ENCODE measurements around the gene COL6A2. TPM values are rescaled to one million over a fixed set of nuclear protein-coding genes. Genes with fewer than 3 reads are reported as not detected.

COL6A2 gene
- polyA plus RNA-seq, 2 donors = 120 to 161 TPM

- Histone ChIP-seq H3K9me3 (ENCODE audit: control insufficient read depth in 2 of 2, insufficient read depth in 1 of 2, low read depth in 1 of 2, low read length in 1 of 2) (peaks cover 0 to 5% of the 10 kb centered on the region in 2 donors), H3K36me3 (ENCODE audit: control insufficient read depth in 2 of 2, insufficient read depth in 2 of 2, low read length in 1 of 2) (no peaks in the 10 kb centered on the region), H3K27me3 (ENCODE audit: control insufficient read depth in 1 of 2, insufficient read depth in 2 of 2, low read length in 2 of 2) (peaks cover 0 to 3% of the 10 kb centered on the region in 2 donors), H3K4me1 (ENCODE audit: control insufficient read depth in 2 of 2, insufficient read depth in 2 of 2, low read length in 1 of 2) (peaks cover 0 to 6% of the 10 kb centered on the region in 2 donors), H3K4me3 (ENCODE audit: low read depth in 1 of 2, low read length in 2 of 2) (no peak overlapping the region), H3K27ac (ENCODE audit: low read depth in 2 of 2, low read length in 1 of 2) (peak overlapping the region; percentile 76 to 93)
- 61 to 71% methylated on average over 11 of the region's 11 CpGs for WGBS, 2 donors
Observed at GRCh38 chr21:46092811-46093667, 4.9 kb upstream of the COL6A2 start.

GRCh38 chr21:46093668-46094400, 4.1 kb upstream of the COL6A2 start:
- H3K4me3 ChIP-seq (ENCODE audit: low read depth in 1 of 2, low read length in 2 of 2) = no peak overlapping the region
- no peaks in the 10 kb centered on the region for H3K36me3 ChIP-seq (ENCODE audit: control insufficient read depth in 2 of 2, insufficient read depth in 2 of 2, low read length in 1 of 2)
- H3K27ac ChIP-seq (ENCODE audit: low read depth in 2 of 2, low read length in 1 of 2) = peak overlapping the region; percentile 76 to 93
- H3K9me3 ChIP-seq (ENCODE audit: control insufficient read depth in 2 of 2, insufficient read depth in 1 of 2, low read depth in 1 of 2, low read length in 1 of 2) = peaks cover 0 to 5% of the 10 kb centered on the region in 2 donors
- peaks cover 4 to 6% of the 10 kb centered on the region in 2 donors for H3K4me1 ChIP-seq (ENCODE audit: control insufficient read depth in 2 of 2, insufficient read depth in 2 of 2, low read length in 1 of 2)
- peaks cover 0 to 5% of the 10 kb centered on the region in 2 donors for H3K27me3 ChIP-seq (ENCODE audit: control insufficient read depth in 1 of 2, insufficient read depth in 2 of 2, low read length in 2 of 2)
- 64 to 74% methylated on average over 11 of the region's 11 CpGs for WGBS, 2 donors

GRCh38 chr21:46094401-46095082, 3.4 kb upstream of the COL6A2 start:
- H3K27ac ChIP-seq (ENCODE audit: low read depth in 2 of 2, low read length in 1 of 2) = peak overlapping the region in 1 of 2 donors; percentile 93
- H3K27me3 ChIP-seq (ENCODE audit: control insufficient read depth in 1 of 2, insufficient read depth in 2 of 2, low read length in 2 of 2) = peaks cover 0 to 5% of the 10 kb centered on the region in 2 donors
- no peaks in the 10 kb centered on the region for H3K36me3 ChIP-seq (ENCODE audit: control insufficient read depth in 2 of 2, insufficient read depth in 2 of 2, low read length in 1 of 2)
- peaks cover 0 to 5% of the 10 kb centered on the region in 2 donors for H3K9me3 ChIP-seq (ENCODE audit: control insufficient read depth in 2 of 2, insufficient read depth in 1 of 2, low read depth in 1 of 2, low read length in 1 of 2)
- H3K4me1 ChIP-seq (ENCODE audit: control insufficient read depth in 2 of 2, insufficient read depth in 2 of 2, low read length in 1 of 2) = peaks cover 4 to 6% of the 10 kb centered on the region in 2 donors
- H3K4me3 ChIP-seq (ENCODE audit: low read depth in 1 of 2, low read length in 2 of 2) = no peak overlapping the region
- WGBS, 2 donors = 72 to 81% methylated on average over 14 of the region's 14 CpGs

- Histone ChIP-seq H3K36me3 (ENCODE audit: control insufficient read depth in 2 of 2, insufficient read depth in 2 of 2, low read length in 1 of 2) (no peaks in the 10 kb centered on the region), H3K27ac (ENCODE audit: low read depth in 2 of 2, low read length in 1 of 2) (peak overlapping the region in 1 of 2 donors; percentile 22), H3K4me3 (ENCODE audit: low read depth in 1 of 2, low read length in 2 of 2) (no peak overlapping the region), H3K4me1 (ENCODE audit: control insufficient read depth in 2 of 2, insufficient read depth in 2 of 2, low read length in 1 of 2) (peaks cover 4 to 6% of the 10 kb centered on the region in 2 donors), H3K27me3 (ENCODE audit: control insufficient read depth in 1 of 2, insufficient read depth in 2 of 2, low read length in 2 of 2) (peaks cover 0 to 5% of the 10 kb centered on the region in 2 donors), H3K9me3 (ENCODE audit: control insufficient read depth in 2 of 2, insufficient read depth in 1 of 2, low read depth in 1 of 2, low read length in 1 of 2) (peaks cover 0 to 5% of the 10 kb centered on the region in 2 donors)
- WGBS, 2 donors = 65 to 70% methylated on average over 16 of the region's 16 CpGs
Observed at GRCh38 chr21:46095083-46095719, 2.7 kb upstream of the COL6A2 start.

GRCh38 chr21:46095814-46096595, 1.9 kb upstream of the COL6A2 start:
- WGBS, 2 donors = 85 to 89% methylated on average over 12 of the region's 12 CpGs
- no peaks in the 10 kb centered on the region for H3K36me3 ChIP-seq (ENCODE audit: control insufficient read depth in 2 of 2, insufficient read depth in 2 of 2, low read length in 1 of 2)
- H3K4me1 ChIP-seq (ENCODE audit: control insufficient read depth in 2 of 2, insufficient read depth in 2 of 2, low read length in 1 of 2) = peaks cover 4 to 6% of the 10 kb centered on the region in 2 donors
- peak overlapping the region in 1 of 2 donors; percentile 73 for H3K27ac ChIP-seq (ENCODE audit: low read depth in 2 of 2, low read length in 1 of 2)
- no peak overlapping the region for H3K4me3 ChIP-seq (ENCODE audit: low read depth in 1 of 2, low read length in 2 of 2)
- peaks cover 0 to 3% of the 10 kb centered on the region in 2 donors for H3K9me3 ChIP-seq (ENCODE audit: control insufficient read depth in 2 of 2, insufficient read depth in 1 of 2, low read depth in 1 of 2, low read length in 1 of 2)
- H3K27me3 ChIP-seq (ENCODE audit: control insufficient read depth in 1 of 2, insufficient read depth in 2 of 2, low read length in 2 of 2) = peaks cover 0 to 5% of the 10 kb centered on the region in 2 donors

- H3K4me1 ChIP-seq (ENCODE audit: control insufficient read depth in 2 of 2, insufficient read depth in 2 of 2, low read length in 1 of 2) = peaks cover 4 to 6% of the 10 kb centered on the region in 2 donors
- no peaks in the 10 kb centered on the region for H3K36me3 ChIP-seq (ENCODE audit: control insufficient read depth in 2 of 2, insufficient read depth in 2 of 2, low read length in 1 of 2)
- H3K27ac ChIP-seq (ENCODE audit: low read depth in 2 of 2, low read length in 1 of 2) = peak overlapping the region; percentile 73 to 88
- H3K9me3 ChIP-seq (ENCODE audit: control insufficient read depth in 2 of 2, insufficient read depth in 1 of 2, low read depth in 1 of 2, low read length in 1 of 2) = no peaks in the 10 kb centered on the region
- WGBS, 2 donors = 76 to 80% methylated on average over 16 of the region's 16 CpGs
- H3K27me3 ChIP-seq (ENCODE audit: control insufficient read depth in 1 of 2, insufficient read depth in 2 of 2, low read length in 2 of 2) = peaks cover 0 to 5% of the 10 kb centered on the region in 2 donors
- no peak overlapping the region for H3K4me3 ChIP-seq (ENCODE audit: low read depth in 1 of 2, low read length in 2 of 2)
Observed at GRCh38 chr21:46096596-46097335, 1.1 kb upstream of the COL6A2 start.

GRCh38 chr21:46098303-46099141, 610 bp downstream of the COL6A2 start:
- 1 to 2% methylated on average over 63 to 94 of the region's 94 CpGs for WGBS, 2 donors
- Histone ChIP-seq H3K4me3 (ENCODE audit: low read depth in 1 of 2, low read length in 2 of 2) (peak overlapping the region; percentile 47 to 57), H3K9me3 (ENCODE audit: control insufficient read depth in 2 of 2, insufficient read depth in 1 of 2, low read depth in 1 of 2, low read length in 1 of 2) (no peaks in the 10 kb centered on the region), H3K27me3 (ENCODE audit: control insufficient read depth in 1 of 2, insufficient read depth in 2 of 2, low read length in 2 of 2) (peaks cover 0 to 5% of the 10 kb centered on the region in 2 donors), H3K36me3 (ENCODE audit: control insufficient read depth in 2 of 2, insufficient read depth in 2 of 2, low read length in 1 of 2) (no peaks in the 10 kb centered on the region), H3K27ac (ENCODE audit: low read depth in 2 of 2, low read length in 1 of 2) (peak overlapping the region; percentile 75 to 88), H3K4me1 (ENCODE audit: control insufficient read depth in 2 of 2, insufficient read depth in 2 of 2, low read length in 1 of 2) (peaks cover 0 to 4% of the 10 kb centered on the region in 2 donors)
